Thoracic aorta (tissue), 2 donors: ENCODE data around the gene H2BK1. TPM values are rescaled to one million over a fixed set of nuclear protein-coding genes. Genes with fewer than 3 reads are reported as not detected.
A peak's percentile ranks its signal among the peaks of the same experiment; 100 is the strongest.

Experiments
- ATAC-seq: fragments of 150-250 bp; one replicate; pipeline ENCODE4 v1.8.0; 2017; ENCODE audit warnings: low read depth; ENCODE audit not compliant: insufficient number of reproducible peaks, low FRiP score
- DNase-seq: peaks from one replicate; pipeline ENCODE4 v3.0.0-alpha.2; 2020; ENCODE audit warnings: low spot score
- H3K27ac ChIP-seq, 2 donors: fragments of 200-600 bp; sonication (generic); 1 replicate in 1 of 2; 2 replicates in 1 of 2; pipeline ENCODE4 v1.5.1; 2016; ENCODE audit warnings: mild to moderate bottlenecking in 2 of 2, moderate library complexity in 2 of 2
- H3K27me3 ChIP-seq: fragments of 200-600 bp; sonication (generic); replicated peaks from 2 replicates; pipeline ENCODE4 v1.6.0; 2016; ENCODE audit warnings: mild to moderate bottlenecking; ENCODE audit not compliant: insufficient read depth
- H3K36me3 ChIP-seq: fragments of 200-600 bp; sonication (generic); one replicate; pipeline ENCODE4 v1.5.1; 2016
- H3K4me1 ChIP-seq, 2 donors: fragments of 200-600 bp; sonication (generic); 1 replicate in 1 of 2; 2 replicates in 1 of 2; pipeline versions ENCODE4 v1.5.1 to v1.6.0; 2016; ENCODE audit warnings: low read depth in 2 of 2, mild to moderate bottlenecking in 1 of 2; ENCODE audit not compliant: control insufficient read depth in 1 of 2
- H3K4me3 ChIP-seq: fragments of 200-600 bp; sonication (generic); 2 replicates; pipeline ENCODE4 v1.5.1; 2016; ENCODE audit warnings: mild to moderate bottlenecking
- H3K9me3 ChIP-seq: fragments of 200-600 bp; sonication (generic); 2 replicates; pipeline ENCODE4 v1.5.1; 2016
- CTCF ChIP-seq: fragments of 200-600 bp; sonication (generic); IDR thresholded peaks from one replicate; pipeline ENCODE4 v1.5.1; 2019; ENCODE audit warnings: antibody characterized with exemption
- total RNA-seq, 2 donors: library from RNA; depleted of rRNA; stranded (reverse); fragments of >200 nt; gene quantifications; one replicate each; pipeline versions ENCODE4 v1.1.0 to v1.2.3, GENCODE V29; 2016

Gene H2BK1
- total RNA-seq, result not detected

GRCh38 chr7:151210087-151210854 is at the start of gene H2BK1:
TSS of gene H2BK1 (minus strand) at chr7:151210488. CDS start at chr7:151210318, 170 bp downstream.
- no peak for ATAC-seq
- TF ChIP-seq CTCF, result no peak
- Histone ChIP-seq H3K27ac (no peak within 1 kb of the TSS), H3K27me3 (no peaks in the 10 kb centered on the region), H3K4me3 (no peak within 1 kb of the TSS), H3K9me3 (no peaks in the 10 kb centered on the region), H3K4me1 (no peaks in the 10 kb centered on the region), H3K36me3 (peaks cover 25% of the 10 kb centered on the region)
- no peak for DNase-seq

- ATAC-seq, result no peak
- Histone ChIP-seq H3K27ac (no peak overlapping the region), H3K9me3 (no peaks in the 10 kb centered on the region), H3K27me3 (no peaks in the 10 kb centered on the region), H3K4me1 (peaks cover 0 to 18% of the 10 kb centered on the region in 2 donors), H3K4me3 (no peak overlapping the region), H3K36me3 (no peaks in the 10 kb centered on the region)
- TF ChIP-seq CTCF, result no peak
- no peak for DNase-seq
Measured at GRCh38 chr7:151257990-151258389, 47.7 kb upstream of the H2BK1 start.

GRCh38 chr7:151256410-151257045 is 46.2 kb upstream of the H2BK1 start:
- peaks cover 0 to 28% of the 10 kb centered on the region in 2 donors for H3K4me1 ChIP-seq
- no peak overlapping the region for H3K4me3 ChIP-seq
- no peak for TF ChIP-seq CTCF
- H3K36me3 ChIP-seq, result no peaks in the 10 kb centered on the region
- no peak for ATAC-seq
- H3K9me3 ChIP-seq, result no peaks in the 10 kb centered on the region
- H3K27me3 ChIP-seq, result no peaks in the 10 kb centered on the region
- no peak for DNase-seq
- no peak overlapping the region for H3K27ac ChIP-seq

GRCh38 chr7:151255390-151255789 is 45.1 kb upstream of the H2BK1 start:
- Histone ChIP-seq H3K27me3 (no peaks in the 10 kb centered on the region), H3K36me3 (no peaks in the 10 kb centered on the region), H3K9me3 (no peaks in the 10 kb centered on the region), H3K27ac (no peak overlapping the region), H3K4me3 (no peak overlapping the region), H3K4me1 (peaks cover 10 to 39% of the 10 kb centered on the region in 2 donors)
- DNase-seq (no peak), ATAC-seq (no peak)
- no peak for TF ChIP-seq CTCF

- Histone ChIP-seq H3K4me3 (no peak overlapping the region), H3K27ac (peak overlapping the region in 1 of 2 donors; percentile 23), H3K27me3 (no peaks in the 10 kb centered on the region), H3K36me3 (no peaks in the 10 kb centered on the region), H3K9me3 (no peaks in the 10 kb centered on the region), H3K4me1 (peaks cover 15 to 44% of the 10 kb centered on the region in 2 donors)
- no peak for DNase-seq
- ATAC-seq, result no peak
- no peak for TF ChIP-seq CTCF
Measured at GRCh38 chr7:151254851-151255250, 44.6 kb upstream of the H2BK1 start.
